ENCODE measurements around the gene PYGB.
"Not testable (repeated sequence)": the region's sequence is repeated elsewhere in the genome, so short reads cannot be mapped to it uniquely, and the experiment has no call there.

Gene PYGB

DNA sequence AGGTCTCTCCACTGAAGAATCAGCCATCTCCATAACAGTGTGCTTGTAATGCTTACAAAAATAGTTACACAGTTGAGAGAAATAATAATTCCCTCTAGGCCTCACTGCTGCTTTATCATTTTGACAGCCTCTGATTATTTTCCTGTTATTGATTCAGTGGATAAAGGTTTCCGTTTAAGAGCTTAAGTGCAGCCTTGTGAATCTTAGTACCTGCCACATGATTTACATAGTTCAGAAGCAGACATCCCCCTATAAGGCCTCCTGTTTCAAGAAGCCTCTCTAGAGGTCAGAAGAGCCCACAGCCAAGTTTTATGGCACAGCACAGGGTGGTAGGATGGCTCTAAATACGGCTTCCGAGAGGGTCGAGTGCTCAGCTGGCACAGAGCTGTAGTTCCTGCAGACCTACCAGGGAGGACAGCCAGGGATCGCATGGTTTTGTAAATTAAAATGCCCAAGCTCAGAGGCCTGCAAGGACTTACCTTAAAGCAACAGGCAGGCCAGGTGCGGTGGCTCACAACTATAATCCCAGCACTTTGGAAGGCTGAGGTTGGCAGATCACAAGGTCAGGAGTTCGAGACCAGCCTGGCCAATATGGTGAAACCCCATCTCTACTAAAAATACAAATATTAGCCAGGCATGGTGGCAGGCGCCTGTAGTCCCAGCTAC is 17.6 kb upstream of the PYGB start:
- peak; percentile 44 for DNase-seq

DNA sequence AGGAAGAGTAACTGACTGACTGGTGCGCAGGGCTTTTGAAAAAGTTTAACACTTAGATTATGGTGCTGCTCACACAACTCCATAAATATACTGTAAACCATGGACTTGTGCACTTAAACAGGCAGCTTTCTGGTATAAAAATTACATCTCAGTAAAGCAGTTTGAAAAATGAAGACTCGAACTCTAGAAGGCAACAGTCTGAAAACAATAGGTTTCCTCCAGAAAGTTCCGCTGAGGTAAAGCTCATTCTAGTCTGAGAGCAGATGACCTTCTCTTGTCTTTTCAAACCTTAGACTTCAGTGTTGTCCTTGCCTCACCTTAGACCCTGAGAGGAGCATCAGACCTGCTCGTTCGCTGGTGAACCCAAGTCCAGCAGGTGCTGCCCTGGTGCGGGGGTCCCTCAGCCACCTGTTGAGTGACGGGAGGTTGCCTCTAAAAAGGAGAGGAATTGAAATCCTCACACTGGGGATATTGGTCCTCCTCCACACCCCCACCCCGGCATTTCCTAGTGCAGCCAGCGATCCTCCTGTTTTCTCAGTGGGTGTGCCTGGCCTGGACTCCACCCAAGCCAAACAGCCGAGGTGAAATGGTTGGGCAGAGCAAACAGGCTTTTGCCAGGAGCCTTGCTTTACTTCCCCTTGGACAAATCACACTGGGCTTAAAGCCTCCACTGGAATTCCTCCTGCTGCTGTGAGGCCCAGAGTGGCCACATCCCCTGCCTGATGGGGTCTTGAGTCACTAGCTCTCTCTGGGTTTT is 14.7 kb upstream of the PYGB start:
- no peak for DNase-seq

DNA sequence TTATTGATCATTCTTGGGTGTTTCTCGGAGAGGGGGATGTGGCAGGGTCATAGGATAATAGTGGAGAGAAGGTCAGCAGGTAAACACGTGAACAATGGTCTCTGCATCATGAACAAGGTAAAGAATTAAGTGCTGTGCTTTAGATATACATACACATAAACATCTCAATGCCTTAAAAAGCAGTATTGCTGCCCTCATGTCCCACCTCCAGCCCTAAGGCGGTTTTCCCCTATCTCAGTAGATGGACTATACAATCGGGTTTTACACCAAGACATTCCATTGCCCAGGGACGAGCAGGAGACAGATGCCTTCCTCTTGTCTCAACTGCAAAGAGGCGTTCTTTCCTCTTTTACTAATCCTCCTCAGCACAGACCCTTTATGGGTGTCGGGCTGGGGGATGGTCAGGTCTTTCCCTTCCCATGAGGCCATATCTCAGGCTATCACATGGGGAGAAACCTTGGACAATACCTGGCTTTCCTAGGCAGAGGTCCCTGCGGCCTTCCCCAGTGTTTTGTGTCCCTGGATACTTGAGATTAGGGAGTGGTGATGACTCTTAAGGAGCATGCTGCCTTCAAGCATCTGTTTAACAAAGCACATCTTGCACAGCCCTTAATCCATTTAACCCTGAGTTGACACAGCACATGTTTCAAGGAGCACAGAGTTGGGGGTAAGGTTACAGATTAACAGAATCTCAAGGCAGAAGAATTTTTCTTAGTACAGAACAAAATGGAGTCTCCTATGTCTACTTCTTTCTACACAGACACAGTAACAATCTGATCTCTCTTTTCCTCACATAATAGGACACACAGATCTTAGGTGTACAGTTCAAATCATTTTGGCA is 13.7 kb upstream of the PYGB start:
- not testable (repeated sequence) for DNase-seq

DNA sequence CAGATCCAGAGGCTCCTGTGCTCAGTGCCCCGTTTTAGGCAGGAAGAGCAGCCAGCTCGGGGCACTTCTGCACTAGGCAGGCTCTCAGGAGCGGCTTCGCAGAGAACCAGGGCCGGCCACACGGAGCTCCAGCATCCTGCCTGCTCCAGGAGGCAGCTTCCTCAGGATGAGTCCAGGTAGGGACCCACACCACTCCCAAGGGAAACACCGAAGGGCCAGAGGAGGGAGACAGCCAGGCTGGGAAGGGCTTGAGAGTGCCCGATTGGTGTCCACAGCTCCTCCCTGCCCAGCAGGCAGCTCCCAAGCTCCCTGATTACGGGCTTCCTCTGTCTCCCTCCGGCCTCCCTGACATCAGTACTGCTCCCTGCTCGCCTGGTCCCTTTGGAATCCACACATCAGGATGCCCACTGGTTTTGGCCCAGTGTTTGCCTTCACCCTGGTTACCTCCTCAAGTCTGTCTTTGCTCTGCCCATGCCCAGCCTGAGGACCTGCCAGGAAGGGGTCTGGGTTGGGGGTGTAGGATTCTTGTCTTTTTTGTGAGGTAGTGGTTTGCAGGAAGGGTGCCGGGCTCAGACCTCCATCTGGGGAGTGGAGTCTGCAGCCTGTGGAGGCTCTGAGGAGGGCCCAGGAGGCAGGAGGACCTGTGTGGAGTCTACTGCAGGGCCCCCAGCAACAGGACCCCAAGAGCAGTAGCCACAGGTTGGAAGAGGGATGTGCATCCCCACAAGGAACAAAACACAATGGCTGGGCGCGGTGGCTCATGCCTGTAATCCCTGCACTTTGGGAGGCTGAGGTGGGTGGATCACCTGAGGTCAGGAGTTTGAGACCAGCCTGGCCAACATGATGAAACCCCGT is 11.2 kb upstream of the PYGB start:
- no peak for DNase-seq

DNA sequence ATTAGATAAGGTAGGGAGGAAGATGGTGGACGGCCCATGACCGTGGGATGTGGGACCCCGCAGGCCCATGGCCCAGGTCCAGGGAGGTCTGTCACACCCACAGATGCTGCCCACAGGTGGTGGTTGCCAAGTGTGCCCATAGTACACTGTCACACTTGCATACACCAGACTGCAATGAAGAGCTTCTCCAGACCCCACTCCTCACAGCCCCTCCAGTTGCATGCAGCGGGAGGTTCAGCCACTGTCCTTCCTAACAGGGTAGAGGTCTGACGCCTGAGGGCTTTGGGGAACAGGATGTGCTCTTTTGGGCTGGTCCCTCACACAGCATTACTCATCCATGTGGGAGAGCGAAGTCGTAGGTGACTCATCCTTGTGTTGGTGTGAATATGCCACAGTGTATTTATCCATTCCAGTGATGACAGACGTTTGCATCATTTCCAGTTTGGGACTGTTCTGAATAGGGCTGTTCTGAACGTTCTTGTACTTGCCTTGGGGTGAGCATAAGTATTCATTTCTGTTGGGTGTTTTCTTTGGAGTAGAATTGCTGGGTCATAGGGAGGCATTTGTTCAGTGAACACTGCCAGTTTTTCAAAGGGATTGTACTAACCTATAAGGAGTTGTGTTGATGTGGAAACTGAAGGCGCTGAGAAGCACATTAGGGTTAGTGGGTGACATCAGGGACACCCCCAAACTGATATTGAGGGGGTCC is 10.1 kb upstream of the PYGB start:
- no peak for DNase-seq

DNA sequence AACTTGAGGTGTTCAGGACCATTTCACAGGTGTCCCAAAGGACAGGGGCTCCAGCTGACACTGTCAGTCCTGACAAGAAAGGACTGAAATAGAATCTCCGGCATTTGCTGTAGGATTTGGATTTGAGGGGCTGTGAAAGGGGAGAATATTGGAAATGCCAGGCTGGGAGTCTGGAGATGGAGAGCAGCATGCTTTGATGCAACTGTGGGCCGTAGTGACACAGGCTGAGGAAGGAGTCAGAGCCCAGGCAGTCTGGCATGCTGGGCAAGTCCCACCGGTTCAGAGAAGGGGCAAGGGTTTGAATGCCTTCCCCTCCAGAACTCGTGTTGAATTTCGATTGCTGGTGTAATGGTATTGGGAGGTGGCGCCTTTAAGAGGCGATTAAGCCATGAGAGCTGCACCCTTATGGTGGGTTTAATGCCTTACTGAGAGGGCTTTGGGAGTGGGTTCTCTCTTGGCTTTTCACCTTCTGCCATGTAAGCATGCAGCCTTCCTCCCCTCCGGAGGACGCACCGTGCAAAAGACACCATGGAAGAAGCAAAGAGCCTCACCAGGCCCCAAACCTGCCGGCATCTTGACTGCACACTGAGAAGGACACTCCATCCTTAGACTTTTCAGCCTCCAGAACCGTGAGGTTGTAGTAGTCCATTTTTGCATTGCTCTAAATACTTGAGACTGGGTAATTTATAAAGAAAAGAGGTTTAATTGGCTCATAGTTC is 9.4 kb upstream of the PYGB start:
- DNase-seq, result no peak

DNA sequence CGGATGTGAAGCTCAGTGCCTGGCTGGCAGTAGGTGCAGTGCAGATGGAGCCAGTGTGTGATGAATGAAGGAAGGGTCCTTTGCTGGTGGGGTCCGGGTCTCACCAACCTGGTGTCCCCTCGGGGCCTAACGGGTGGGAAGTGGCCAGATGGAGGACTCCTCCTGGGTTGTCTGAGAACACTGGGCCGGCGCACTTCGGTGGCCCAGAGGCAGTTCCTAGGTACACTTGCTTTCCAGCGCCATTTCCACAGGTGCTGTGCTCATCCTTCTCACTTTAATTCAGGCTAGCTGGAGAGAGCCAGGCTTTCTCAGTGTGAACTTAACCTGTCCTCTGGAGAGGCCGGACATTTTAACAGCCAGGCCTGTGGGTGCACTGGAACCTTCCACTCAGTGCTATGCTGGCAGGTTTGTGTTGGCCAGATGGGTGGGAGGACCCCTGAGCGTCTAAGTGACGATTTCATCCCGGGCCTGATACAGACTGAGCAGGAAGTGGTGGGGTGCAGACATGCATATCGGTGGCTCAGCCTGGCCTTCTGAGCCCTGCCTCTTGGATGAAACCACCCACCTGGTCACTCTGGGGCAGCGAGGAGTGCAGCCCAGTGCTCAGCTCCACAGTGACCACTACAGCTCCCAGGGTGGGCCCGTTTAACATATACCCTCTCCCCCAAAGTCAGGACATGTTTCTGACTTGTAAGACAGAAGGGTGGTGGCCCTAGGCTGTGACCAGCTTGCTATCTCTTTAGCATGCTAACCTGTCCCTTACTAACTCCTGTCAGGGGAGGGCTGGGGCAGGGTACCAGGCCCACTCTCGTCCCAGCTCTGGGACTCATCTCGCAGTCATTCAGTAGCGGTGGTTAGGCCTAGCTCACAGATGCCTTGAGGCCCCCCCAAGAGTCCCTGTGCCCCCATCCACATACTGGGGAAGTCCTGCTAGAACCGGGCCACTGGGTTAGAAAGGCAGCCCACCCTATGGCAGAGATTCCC is 8.2 kb upstream of the PYGB start:
- DNase-seq, result no peak

DNA sequence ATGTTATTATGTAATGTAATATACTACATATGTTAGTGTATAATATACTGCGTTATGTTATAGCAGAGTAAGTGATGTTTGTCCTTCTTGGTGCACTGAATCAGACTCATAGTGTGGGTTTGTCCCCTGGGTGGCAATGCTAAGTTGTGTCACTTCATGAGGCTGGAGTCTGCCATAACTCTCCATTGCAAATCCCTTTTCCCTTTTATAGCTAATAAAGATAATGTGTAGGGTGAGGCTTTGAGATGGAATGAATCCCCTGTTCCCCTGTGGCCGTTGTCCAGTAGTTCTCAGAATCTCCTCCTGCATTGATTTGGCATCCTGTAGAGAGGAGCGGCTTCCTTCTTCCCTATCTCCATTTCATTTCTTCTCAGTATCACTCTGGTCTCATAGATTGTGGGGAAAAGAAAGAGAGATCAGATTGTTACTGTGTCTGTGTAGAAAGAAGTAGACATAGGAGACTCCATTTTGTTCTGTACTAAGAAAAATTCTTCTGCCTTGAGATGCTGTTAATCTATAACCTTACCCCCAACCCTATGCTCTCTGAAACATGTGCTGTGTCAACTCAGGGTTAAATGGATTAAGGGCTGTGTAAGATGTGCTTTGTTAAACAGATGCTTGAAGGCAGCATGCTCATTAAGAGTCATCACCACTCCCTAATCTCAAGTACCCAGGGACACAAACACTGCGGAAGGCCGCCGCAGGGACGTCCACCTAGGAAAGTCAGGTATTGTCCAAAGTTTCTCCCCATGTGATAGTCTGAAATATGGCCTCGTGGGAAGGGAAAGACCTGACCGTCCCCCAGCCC is 6.8 kb upstream of the PYGB start:
- DNase-seq, result not testable (repeated sequence)

DNA sequence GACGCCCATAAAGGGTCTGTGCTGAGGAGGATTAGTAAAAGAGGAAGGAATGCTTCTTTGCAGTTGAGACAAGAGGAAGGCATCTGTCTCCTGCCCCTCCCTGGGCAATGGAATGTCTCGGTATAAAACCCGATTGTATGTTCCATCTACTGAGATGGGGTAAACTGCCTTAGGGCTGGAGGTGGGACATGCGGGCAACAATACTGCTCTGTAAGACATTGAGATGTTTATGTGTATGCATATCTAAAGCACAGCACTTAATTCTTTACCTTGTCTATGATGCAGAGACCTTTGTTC is 6.3 kb upstream of the PYGB start:
- not testable (repeated sequence) for DNase-seq

DNA sequence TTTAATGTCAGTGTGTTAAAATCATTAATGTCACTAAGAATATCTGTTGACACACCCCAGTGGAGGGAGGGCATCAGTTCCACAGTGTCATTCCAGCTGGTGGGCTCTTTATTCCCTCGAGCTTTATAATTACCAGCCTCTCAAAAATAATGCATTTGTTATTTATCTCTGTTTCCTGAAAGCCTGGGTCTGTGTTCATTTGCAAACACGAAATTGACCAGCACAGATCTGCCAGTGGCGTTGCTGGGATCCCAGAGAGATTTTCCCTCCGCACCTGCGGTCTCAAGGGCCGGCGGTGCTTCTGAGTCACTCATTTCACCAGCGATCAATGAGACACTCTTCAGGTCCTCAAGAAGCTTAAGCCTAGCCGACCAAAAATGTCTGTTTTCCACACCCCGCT is 5.7 kb upstream of the PYGB start:
- DNase-seq, result peak; percentile 26

DNA sequence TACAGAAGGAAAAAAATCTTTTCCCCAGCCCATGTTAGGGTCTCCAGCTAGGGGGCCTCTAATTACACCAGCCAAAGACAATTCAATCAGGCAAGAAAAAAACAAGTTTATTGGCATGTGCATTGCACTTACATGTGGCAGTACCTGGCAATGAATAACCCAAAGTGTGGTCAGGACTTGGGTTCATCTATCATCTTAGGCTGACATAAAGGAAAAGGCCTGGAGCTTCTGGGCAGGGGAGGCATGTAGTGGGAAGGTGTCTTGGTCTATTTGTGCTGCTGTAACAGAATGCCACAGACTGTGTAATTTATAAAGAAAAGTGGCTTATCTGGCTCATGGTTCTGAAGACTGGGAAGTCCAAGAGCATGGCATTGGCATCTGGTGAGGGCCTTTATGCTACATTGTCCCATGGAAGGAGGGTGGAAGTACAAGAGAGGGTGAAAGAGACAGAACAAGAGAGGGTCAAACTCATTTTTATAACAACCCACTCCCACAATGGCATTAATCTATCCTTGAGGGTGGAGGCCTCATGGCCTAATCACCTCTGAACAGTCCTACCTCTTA is 4.4 kb upstream of the PYGB start:
- DNase-seq, result no peak

DNA sequence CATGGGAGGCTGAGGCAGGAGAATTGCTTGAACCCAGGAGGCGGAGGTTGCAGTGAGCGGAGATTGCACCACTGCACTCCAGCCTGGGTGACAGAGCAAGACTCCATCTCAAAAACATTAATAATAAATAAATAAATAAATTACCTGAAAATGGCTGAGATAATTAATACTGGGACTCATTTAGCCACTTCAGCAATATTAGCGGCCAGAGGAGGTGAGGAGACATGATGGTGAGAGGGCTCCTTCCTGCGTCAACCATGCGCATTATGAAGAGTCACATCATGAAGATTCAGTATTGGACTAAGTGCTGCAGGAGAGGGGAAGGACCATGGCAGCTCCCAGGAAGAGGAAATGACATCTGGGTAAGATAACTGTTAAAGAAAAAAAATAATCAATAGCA is 2.9 kb upstream of the PYGB start:
- no peak for DNase-seq

DNA sequence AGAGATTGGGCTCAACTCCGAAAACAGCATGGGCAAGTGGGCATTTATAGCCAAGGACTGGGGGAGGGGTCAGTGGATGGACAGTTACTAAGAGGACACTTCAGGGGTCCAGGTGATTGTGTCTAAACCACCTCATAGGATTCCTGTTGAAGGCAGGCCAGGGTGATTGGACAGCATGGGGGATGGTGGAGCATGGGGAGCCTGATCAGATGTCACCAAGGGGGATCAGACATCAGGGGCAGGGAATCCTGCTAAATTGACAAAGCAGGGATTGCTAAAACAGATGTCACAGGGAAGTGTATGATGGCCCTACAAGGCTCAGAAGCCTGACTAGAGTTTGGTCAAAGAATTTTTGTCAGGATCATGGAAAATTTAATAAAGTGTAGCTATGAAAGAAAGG is 2.4 kb upstream of the PYGB start:
- no peak for DNase-seq

DNA sequence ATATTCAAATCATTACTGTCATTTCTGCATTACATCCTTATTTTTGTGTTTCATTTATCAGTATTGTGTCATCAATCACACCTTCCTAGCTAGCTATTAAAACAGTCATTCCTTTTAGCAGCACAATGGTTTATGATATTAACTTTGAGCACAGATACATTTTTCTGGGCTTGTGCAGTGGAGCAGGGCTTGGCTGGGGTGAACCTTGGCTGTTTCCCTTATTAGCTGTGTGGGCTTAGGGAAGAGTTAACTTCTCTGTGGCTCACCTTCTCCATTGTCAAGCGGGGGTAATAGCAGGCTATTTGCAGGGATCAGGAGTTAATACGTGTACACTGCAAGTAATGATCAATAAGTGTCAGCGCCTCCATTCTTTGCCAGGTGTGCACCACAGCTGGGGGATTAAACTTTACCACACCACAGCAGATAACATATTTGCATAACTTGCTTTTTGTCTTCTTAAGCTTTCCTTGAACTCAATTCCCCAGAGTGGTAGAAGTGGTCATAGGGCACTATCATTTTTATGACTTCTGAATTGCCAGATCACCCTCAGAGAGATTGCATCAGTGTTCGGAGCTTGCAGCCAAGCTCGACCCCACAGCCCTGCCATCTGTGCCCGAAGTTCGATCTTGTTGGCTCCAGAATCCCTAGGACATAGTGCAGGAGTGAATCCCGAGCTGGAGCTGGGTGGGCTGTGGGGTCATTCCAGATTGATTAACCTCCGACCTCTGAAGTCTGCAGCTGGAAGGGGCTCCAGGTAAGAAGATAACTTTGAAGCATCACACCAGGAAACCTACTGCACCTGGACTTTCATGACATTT is 1.5 kb upstream of the PYGB start:
- no peak for DNase-seq

DNA sequence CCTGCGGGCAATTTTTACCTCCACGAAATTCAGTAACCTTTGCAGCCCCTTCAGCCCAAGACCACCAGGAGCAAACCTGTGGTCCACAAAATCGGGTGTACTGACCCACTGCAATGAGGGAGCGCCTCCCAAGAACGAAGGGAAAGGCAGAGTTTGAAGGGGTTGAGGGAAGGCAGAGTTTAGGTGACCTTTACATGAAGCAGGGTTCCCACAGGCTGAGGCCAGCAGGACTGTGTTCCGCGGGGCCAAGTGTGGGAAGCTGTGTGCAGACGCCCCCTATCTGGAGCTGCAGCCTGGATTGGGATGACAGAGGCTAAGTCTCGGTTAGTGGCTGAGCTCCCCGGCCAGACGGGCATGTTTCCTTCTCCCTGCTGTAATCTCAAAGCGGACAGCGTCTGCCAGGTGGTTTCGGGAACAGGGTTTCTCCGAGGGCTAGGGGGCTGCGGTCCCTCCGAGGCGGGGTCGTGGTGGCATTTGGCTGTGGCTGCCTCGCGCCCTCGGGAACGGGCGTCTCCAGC is 826 bp upstream of the PYGB start:
- DNase-seq, result peak; percentile 44

DNA sequence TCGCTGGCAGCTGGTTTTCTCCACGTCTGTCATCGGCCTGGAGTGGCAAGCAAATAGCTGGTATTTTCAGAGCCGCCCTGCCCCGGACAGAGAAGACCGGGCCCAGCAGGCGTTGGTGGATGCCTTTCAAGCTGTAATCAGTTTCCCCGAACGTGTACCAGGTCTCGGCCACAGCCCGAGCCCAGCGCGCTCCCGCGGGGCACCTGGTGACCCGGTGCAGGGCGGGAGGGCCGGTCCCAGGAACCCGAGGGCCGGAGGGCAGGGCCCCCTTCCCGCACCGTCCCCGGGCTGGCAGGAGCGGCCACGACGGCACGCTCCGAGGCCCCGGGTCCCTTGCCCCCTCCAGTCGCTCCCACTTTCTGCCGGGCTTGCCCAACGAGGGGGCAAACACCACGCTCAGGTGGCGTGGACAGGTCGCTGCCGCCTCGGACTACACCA is 348 bp upstream of the PYGB start:
- peak; percentile 44 for DNase-seq

DNA sequence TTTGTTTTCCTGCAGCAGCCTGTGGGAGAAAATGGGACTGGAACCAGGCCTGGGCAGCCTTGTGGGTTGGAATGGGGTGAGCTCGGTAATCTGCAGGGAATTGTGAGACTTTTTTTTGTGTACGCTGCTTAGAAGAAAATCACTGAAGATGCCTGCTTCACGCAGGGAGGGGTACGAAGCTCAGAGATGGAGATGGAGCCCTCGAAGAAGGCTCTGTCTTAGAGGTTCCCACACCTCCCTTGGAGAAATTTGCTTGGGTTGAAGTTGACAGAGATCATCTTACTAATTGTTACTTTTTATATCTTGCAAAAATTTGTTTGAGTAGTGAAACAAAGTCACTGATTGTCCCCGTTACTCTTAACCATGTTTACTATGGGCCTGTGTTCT is 894 bp downstream of the PYGB start:
- DNase-seq, result peak; percentile 13

Data from DMS79 treated with DMSO at 0.1 percent for 48 hours (cell line).